ENCODE measurements around the gene RABL2B. TPM values are rescaled to one million over a fixed set of nuclear protein-coding genes. Genes with fewer than 3 reads are reported as not detected.

Gene RABL2B
- total RNA-seq (2022; extraction: Qiagen RNA extraction), result 14.7 to 19.0 TPM (median 18.6 TPM) in 5 replicates

GRCh38 chr22:50783033-50783879 is at the start of gene RABL2B:
Gene RABL2B, minus strand, starts transcription at chr22:50783636. Its CDS starts 1,342 bp downstream, at chr22:50782294.

DNA sequence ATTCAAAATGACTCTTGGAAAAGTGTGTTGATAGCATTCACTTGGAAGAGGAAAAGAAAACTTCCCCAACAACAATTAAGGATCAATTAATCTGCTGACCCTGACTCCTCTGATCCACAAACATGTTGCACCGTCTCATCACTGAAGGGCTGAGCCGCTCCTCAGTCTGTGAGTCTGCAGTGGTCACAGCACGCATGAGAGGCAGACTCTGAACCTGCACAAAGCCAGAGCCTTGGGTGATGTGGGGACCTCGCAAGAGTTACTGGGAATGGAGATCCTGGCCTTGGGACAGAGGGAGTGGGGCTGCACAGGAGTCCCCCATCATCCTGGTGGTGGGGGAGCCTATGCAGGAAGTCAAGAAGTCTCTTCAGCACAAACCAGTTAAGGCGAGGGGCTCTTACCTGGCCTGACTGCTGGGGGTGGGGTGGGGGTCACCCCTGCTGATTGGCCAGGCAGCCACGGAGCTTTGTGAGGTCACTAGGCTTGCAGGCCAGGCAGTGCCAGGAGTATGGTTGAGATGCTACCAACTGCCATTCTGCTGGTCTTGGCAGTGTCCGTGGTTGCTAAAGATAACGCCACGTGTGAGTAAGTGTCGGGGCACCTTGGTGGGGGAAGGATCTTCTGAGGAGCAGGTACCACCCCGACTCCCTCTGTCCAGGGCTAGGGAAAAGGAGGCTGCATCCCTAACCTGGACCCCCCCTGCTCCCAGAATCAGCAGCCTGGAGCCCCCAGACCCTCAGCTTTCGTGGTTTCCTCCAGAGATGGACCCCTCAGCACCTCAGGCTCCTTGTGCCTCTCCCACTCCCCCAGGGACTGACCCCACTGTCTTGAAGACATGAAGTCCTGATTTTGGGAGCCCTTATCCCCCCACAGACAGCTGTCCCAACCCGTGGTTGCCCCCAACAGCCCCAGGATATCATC is 45.4 kb downstream of the RABL2B start, which contains the start of gene ACR:
Gene ACR, plus strand, starts transcription at position 477 of the 921 bp plus-strand sequence. Its CDS starts 32 bp downstream, at position 509.

Other genes with a start within 250 kb of the RABL2B start
- gene KLHDC7B, start 237.7 kb downstream of the RABL2B start, total RNA-seq (2022; extraction: Qiagen RNA extraction), result 0.02 to 0.03 TPM (median 0.03 TPM) in 3 of 5 replicates, not detected in the others
- gene SYCE3, start 220.7 kb downstream of the RABL2B start, total RNA-seq (2022; extraction: Qiagen RNA extraction), result 0.22 to 0.37 TPM (median 0.29 TPM) in 3 of 5 replicates, not detected in the others
- 5.8 to 14.7 TPM (median 12.1 TPM) in 5 replicates for gene CPT1B, start 205.2 kb downstream of the RABL2B start, total RNA-seq (2022; extraction: Qiagen RNA extraction)
- 11.6 to 20.4 TPM (median 17.8 TPM) in 5 replicates for gene CHKB, start 200.8 kb downstream of the RABL2B start, total RNA-seq (2022; extraction: Qiagen RNA extraction)
- gene MAPK8IP2, start 182.8 kb downstream of the RABL2B start, total RNA-seq (2022; extraction: Qiagen RNA extraction), result 2.6 to 3.9 TPM (median 3.8 TPM) in 5 replicates
- 17.0 to 26.1 TPM (median 22.2 TPM) in 5 replicates for gene ARSA, start 155.5 kb downstream of the RABL2B start, total RNA-seq (2022; extraction: Qiagen RNA extraction)
- 3.1 to 5.4 TPM (median 4.4 TPM) in 5 replicates for gene SHANK3, start 110.8 kb downstream of the RABL2B start, total RNA-seq (2022; extraction: Qiagen RNA extraction)
- 0.06 to 0.08 TPM in 2 of 5 replicates, not detected in the others for gene ACR, start 45.4 kb downstream of the RABL2B start, total RNA-seq (2022; extraction: Qiagen RNA extraction)

All from A549 treated with AZD2906 at 1 μM for 4 hours (cell line).